Measurements from ENCODE around the gene STYX. TPM values are rescaled to one million over a fixed set of nuclear protein-coding genes. Genes with fewer than 3 reads are reported as not detected.
A peak's percentile ranks its signal among the peaks of the same experiment; 100 is the strongest.

The STYX gene
- total and polyA plus RNA-seq, 10 of the 15 experiments (the other 5 are each of a cell fraction or from before 2014, with no cell fraction given) = 5.0 to 15.3 (median 9.5) TPM

GRCh38 chr14:52729925-52730708, at the start of gene STYX (continued):
- TF ChIP-seq E4F1 (IDR thresholded peaks at IDR 0.05; ENCODE audit: borderline replicate concordance, partially characterized antibody) = no peak
- no peak for TF ChIP-seq ZBTB4 (CRISPR knock-in tag; IDR thresholded peaks at IDR 0.05)
- no peak for TF ChIP-seq ASH2L (IDR thresholded peaks at IDR 0.05; ENCODE audit: borderline replicate concordance, low read depth)
- no peak; the same call in 1 of the 2 replicates for TF ChIP-seq LARP7 (IDR thresholded peaks at IDR 0.05)
- 0 out of 2 replicates have a peak, but pooled peaks have one; percentile 68 for TF ChIP-seq TCF3 (IDR thresholded peaks at IDR 0.05; ENCODE audit: borderline replicate concordance, insufficient read depth, low read depth, low read length)
- TF ChIP-seq RAD21 (IDR thresholded peaks at IDR 0.05; ENCODE audit: insufficient read depth, low read depth, low read length) = no peak
- TF ChIP-seq TCF7 (IDR thresholded peaks at IDR 0.05; ENCODE audit: borderline replicate concordance) = no peak
- peak; percentile 75 for TF ChIP-seq MXI1 (IDR thresholded peaks at IDR 0.05; ENCODE audit: low read depth, low read length)
- no peak for TF ChIP-seq STAT1 (conservative IDR thresholded peaks at IDR 0.05)
- TF ChIP-seq BRCA1 (IDR thresholded peaks at IDR 0.05; ENCODE audit: low read depth, low read length) = no peak
- TF ChIP-seq, protein P1, sequence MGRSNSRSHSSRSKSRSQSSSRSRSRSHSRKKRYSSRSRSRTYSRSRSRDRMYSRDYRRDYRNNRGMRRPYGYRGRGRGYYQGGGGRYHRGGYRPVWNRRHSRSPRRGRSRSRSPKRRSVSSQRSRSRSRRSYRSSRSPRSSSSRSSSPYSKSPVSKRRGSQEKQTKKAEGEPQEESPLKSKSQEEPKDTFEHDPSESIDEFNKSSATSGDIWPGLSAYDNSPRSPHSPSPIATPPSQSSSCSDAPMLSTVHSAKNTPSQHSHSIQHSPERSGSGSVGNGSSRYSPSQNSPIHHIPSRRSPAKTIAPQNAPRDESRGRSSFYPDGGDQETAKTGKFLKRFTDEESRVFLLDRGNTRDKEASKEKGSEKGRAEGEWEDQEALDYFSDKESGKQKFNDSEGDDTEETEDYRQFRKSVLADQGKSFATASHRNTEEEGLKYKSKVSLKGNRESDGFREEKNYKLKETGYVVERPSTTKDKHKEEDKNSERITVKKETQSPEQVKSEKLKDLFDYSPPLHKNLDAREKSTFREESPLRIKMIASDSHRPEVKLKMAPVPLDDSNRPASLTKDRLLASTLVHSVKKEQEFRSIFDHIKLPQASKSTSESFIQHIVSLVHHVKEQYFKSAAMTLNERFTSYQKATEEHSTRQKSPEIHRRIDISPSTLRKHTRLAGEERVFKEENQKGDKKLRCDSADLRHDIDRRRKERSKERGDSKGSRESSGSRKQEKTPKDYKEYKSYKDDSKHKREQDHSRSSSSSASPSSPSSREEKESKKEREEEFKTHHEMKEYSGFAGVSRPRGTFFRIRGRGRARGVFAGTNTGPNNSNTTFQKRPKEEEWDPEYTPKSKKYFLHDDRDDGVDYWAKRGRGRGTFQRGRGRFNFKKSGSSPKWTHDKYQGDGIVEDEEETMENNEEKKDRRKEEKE (IDR thresholded peaks at IDR 0.05) = no peak
- TF ChIP-seq, protein P2, sequence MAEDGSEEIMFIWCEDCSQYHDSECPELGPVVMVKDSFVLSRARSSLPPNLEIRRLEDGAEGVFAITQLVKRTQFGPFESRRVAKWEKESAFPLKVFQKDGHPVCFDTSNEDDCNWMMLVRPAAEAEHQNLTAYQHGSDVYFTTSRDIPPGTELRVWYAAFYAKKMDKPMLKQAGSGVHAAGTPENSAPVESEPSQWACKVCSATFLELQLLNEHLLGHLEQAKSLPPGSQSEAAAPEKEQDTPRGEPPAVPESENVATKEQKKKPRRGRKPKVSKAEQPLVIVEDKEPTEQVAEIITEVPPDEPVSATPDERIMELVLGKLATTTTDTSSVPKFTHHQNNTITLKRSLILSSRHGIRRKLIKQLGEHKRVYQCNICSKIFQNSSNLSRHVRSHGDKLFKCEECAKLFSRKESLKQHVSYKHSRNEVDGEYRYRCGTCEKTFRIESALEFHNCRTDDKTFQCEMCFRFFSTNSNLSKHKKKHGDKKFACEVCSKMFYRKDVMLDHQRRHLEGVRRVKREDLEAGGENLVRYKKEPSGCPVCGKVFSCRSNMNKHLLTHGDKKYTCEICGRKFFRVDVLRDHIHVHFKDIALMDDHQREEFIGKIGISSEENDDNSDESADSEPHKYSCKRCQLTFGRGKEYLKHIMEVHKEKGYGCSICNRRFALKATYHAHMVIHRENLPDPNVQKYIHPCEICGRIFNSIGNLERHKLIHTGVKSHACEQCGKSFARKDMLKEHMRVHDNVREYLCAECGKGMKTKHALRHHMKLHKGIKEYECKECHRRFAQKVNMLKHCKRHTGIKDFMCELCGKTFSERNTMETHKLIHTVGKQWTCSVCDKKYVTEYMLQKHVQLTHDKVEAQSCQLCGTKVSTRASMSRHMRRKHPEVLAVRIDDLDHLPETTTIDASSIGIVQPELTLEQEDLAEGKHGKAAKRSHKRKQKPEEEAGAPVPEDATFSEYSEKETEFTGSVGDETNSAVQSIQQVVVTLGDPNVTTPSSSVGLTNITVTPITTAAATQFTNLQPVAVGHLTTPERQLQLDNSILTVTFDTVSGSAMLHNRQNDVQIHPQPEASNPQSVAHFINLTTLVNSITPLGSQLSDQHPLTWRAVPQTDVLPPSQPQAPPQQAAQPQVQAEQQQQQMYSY (CRISPR knock-in tag; IDR thresholded peaks at IDR 0.05) = no peak
- no peak for TF ChIP-seq CEBPB (IDR thresholded peaks at IDR 0.05; ENCODE audit: borderline replicate concordance in 1 of 2, low read depth in 2 of 2, low read length in 2 of 2)
- no peak for TF ChIP-seq SREBF2 (IDR thresholded peaks at IDR 0.05; ENCODE audit: low read length)
- no peak for TF ChIP-seq SMAD1 (IDR thresholded peaks at IDR 0.05; ENCODE audit: low read depth, partially characterized antibody)
- no peak for TF ChIP-seq MTA2 (IDR thresholded peaks at IDR 0.05; ENCODE audit: low read depth)

Measured in GM12878 (cell line).